Activated naive CD4-positive, alpha-beta T cell treated with anti-CD3 and anti-CD28 coated beads, Interleukin-2, amount 10 ng/mL, durations not matched to agents 7 days and 5 days (primary cell): ENCODE measurements around the gene KCNT2.

ENCODE experiments used
- CTCF ChIA-PET: fragments of 350-600 bp; sonication (Branson Sonifier 250); formaldehyde crosslinking; loops from one replicate; lab custom pipeline; 2021; ENCODE audit warnings: antibody characterized with exemption; lab: Charles Lee
- DNase-seq: peaks from one replicate; pipeline ENCODE4 v3.0.0-alpha.2; 2020
- H3K27ac Mint-ChIP-seq: one replicate; pipeline ENCODE4 v1.8.0; 2021; ENCODE audit warnings: mild to moderate bottlenecking, moderate library complexity, mixed read lengths
- H3K27me3 Mint-ChIP-seq: one replicate; pipeline ENCODE4 v1.8.0; 2021; ENCODE audit warnings: mild to moderate bottlenecking, mixed read lengths
- H3K36me3 Mint-ChIP-seq: one replicate; pipeline ENCODE4 v1.8.0; 2021; ENCODE audit warnings: mixed read lengths
- H3K4me1 Mint-ChIP-seq: one replicate; pipeline ENCODE4 v1.8.0; 2021; ENCODE audit warnings: mixed read lengths
- H3K4me3 Mint-ChIP-seq: one replicate; pipeline ENCODE4 v1.8.0; 2021; ENCODE audit warnings: mild to moderate bottlenecking, moderate library complexity, mixed read lengths
- H3K9me3 Mint-ChIP-seq: one replicate; pipeline ENCODE4 v1.8.0; 2021; ENCODE audit warnings: mixed read lengths

The KCNT2 gene

GRCh38 chr1:196401452-196401833 lies 206.8 kb downstream of the KCNT2 start:
- H3K4me3 Mint-ChIP-seq: no peak overlapping the region
- no peak overlapping the region for H3K27ac Mint-ChIP-seq
- H3K27me3 Mint-ChIP-seq: no peaks in the 10 kb centered on the region
- no peaks in the 10 kb centered on the region for H3K9me3 Mint-ChIP-seq
- CTCF ChIA-PET: no interaction called here
- no peaks in the 10 kb centered on the region for H3K36me3 Mint-ChIP-seq
- no peak for DNase-seq
- H3K4me1 Mint-ChIP-seq: no peaks in the 10 kb centered on the region

- Mint-ChIP-seq H3K36me3 (no peaks in the 10 kb centered on the region), H3K27me3 (no peaks in the 10 kb centered on the region), H3K4me1 (no peaks in the 10 kb centered on the region), H3K27ac (no peak overlapping the region), H3K9me3 (no peaks in the 10 kb centered on the region), H3K4me3 (no peak overlapping the region)
- DNase-seq: no peak
- CTCF ChIA-PET: no interaction called here
Measured at GRCh38 chr1:196400478-196401451, 207.5 kb downstream of the KCNT2 start.

GRCh38 chr1:196399713-196400112 lies 208.5 kb downstream of the KCNT2 start:
- Mint-ChIP-seq H3K27ac (no peak overlapping the region), H3K27me3 (no peaks in the 10 kb centered on the region), H3K4me3 (no peak overlapping the region), H3K9me3 (no peaks in the 10 kb centered on the region), H3K36me3 (no peaks in the 10 kb centered on the region), H3K4me1 (no peaks in the 10 kb centered on the region)
- CTCF ChIA-PET: no interaction called here
- no peak for DNase-seq

- Mint-ChIP-seq H3K4me3 (no peak overlapping the region), H3K9me3 (no peaks in the 10 kb centered on the region), H3K27ac (no peak overlapping the region), H3K4me1 (no peaks in the 10 kb centered on the region), H3K36me3 (no peaks in the 10 kb centered on the region), H3K27me3 (no peaks in the 10 kb centered on the region)
- no peak for DNase-seq
- CTCF ChIA-PET: no interaction called here
Measured at GRCh38 chr1:196393742-196394141, 214.5 kb downstream of the KCNT2 start.

GRCh38 chr1:196393282-196393681 lies 215.0 kb downstream of the KCNT2 start:
- H3K4me3 Mint-ChIP-seq: no peak overlapping the region
- no peaks in the 10 kb centered on the region for H3K4me1 Mint-ChIP-seq
- no peaks in the 10 kb centered on the region for H3K27me3 Mint-ChIP-seq
- CTCF ChIA-PET: no interaction called here
- H3K36me3 Mint-ChIP-seq: no peaks in the 10 kb centered on the region
- no peak overlapping the region for H3K27ac Mint-ChIP-seq
- DNase-seq: no peak
- no peaks in the 10 kb centered on the region for H3K9me3 Mint-ChIP-seq

GRCh38 chr1:196387766-196388165 lies 220.5 kb downstream of the KCNT2 start:
- no peak overlapping the region for H3K27ac Mint-ChIP-seq
- no peak overlapping the region for H3K4me3 Mint-ChIP-seq
- CTCF ChIA-PET: no interaction called here
- DNase-seq: no peak
- no peaks in the 10 kb centered on the region for H3K27me3 Mint-ChIP-seq
- H3K36me3 Mint-ChIP-seq: no peaks in the 10 kb centered on the region
- H3K9me3 Mint-ChIP-seq: no peaks in the 10 kb centered on the region
- no peaks in the 10 kb centered on the region for H3K4me1 Mint-ChIP-seq

- Mint-ChIP-seq H3K27me3 (no peaks in the 10 kb centered on the region), H3K36me3 (no peaks in the 10 kb centered on the region), H3K4me1 (no peaks in the 10 kb centered on the region), H3K27ac (no peak overlapping the region), H3K9me3 (no peaks in the 10 kb centered on the region), H3K4me3 (no peak overlapping the region)
- no peak for DNase-seq
- CTCF ChIA-PET: no interaction called here
Measured at GRCh38 chr1:196385109-196385508, 223.1 kb downstream of the KCNT2 start.

- H3K4me3 Mint-ChIP-seq: no peak overlapping the region
- H3K9me3 Mint-ChIP-seq: no peaks in the 10 kb centered on the region
- CTCF ChIA-PET: no interaction called here
Measured at GRCh38 chr1:196382383-196382782, 225.9 kb downstream of the KCNT2 start.

GRCh38 chr1:196381544-196381943 lies 226.7 kb downstream of the KCNT2 start:
- CTCF ChIA-PET: no interaction called here
- no peaks in the 10 kb centered on the region for H3K4me1 Mint-ChIP-seq
- no peak for DNase-seq
- H3K36me3 Mint-ChIP-seq: no peaks in the 10 kb centered on the region
- no peaks in the 10 kb centered on the region for H3K27me3 Mint-ChIP-seq
- no peak overlapping the region for H3K27ac Mint-ChIP-seq
- no peak overlapping the region for H3K4me3 Mint-ChIP-seq
- no peaks in the 10 kb centered on the region for H3K9me3 Mint-ChIP-seq

More at GRCh38 chr1:196382383-196382782, 225.9 kb downstream of the KCNT2 start:
- Mint-ChIP-seq H3K27ac (no peak overlapping the region), H3K4me1 (no peaks in the 10 kb centered on the region), H3K36me3 (no peaks in the 10 kb centered on the region), H3K27me3 (no peaks in the 10 kb centered on the region)
- no peak for DNase-seq

- Mint-ChIP-seq H3K27ac (no peak overlapping the region), H3K27me3 (no peaks in the 10 kb centered on the region), H3K4me3 (no peak overlapping the region), H3K4me1 (no peaks in the 10 kb centered on the region), H3K9me3 (no peaks in the 10 kb centered on the region), H3K36me3 (no peaks in the 10 kb centered on the region)
- CTCF ChIA-PET: no interaction called here
- no peak for DNase-seq
Measured at GRCh38 chr1:196380316-196380715, 227.9 kb downstream of the KCNT2 start.

GRCh38 chr1:196377811-196378210 lies 230.4 kb downstream of the KCNT2 start:
- CTCF ChIA-PET: no interaction called here
- Mint-ChIP-seq H3K4me3 (no peak overlapping the region), H3K9me3 (no peaks in the 10 kb centered on the region), H3K27ac (no peak overlapping the region), H3K4me1 (no peaks in the 10 kb centered on the region), H3K27me3 (no peaks in the 10 kb centered on the region), H3K36me3 (no peaks in the 10 kb centered on the region)
- no peak for DNase-seq

- no peak for DNase-seq
- Mint-ChIP-seq H3K4me3 (no peak overlapping the region), H3K36me3 (no peaks in the 10 kb centered on the region), H3K9me3 (no peaks in the 10 kb centered on the region), H3K4me1 (no peaks in the 10 kb centered on the region), H3K27me3 (no peaks in the 10 kb centered on the region), H3K27ac (no peak overlapping the region)
- CTCF ChIA-PET: no interaction called here
Measured at GRCh38 chr1:196376630-196377328, 231.5 kb downstream of the KCNT2 start.

- CTCF ChIA-PET: no interaction called here
- H3K4me1 Mint-ChIP-seq: no peaks in the 10 kb centered on the region
- no peak overlapping the region for H3K27ac Mint-ChIP-seq
- no peaks in the 10 kb centered on the region for H3K36me3 Mint-ChIP-seq
- no peak for DNase-seq
- H3K27me3 Mint-ChIP-seq: no peaks in the 10 kb centered on the region
- no peak overlapping the region for H3K4me3 Mint-ChIP-seq
- no peaks in the 10 kb centered on the region for H3K9me3 Mint-ChIP-seq
Measured at GRCh38 chr1:196373798-196374197, 234.4 kb downstream of the KCNT2 start.

- CTCF ChIA-PET: no interaction called here
- Mint-ChIP-seq H3K27me3 (no peaks in the 10 kb centered on the region), H3K4me3 (no peak overlapping the region), H3K4me1 (no peaks in the 10 kb centered on the region), H3K27ac (no peak overlapping the region), H3K36me3 (no peaks in the 10 kb centered on the region), H3K9me3 (no peaks in the 10 kb centered on the region)
- DNase-seq: no peak
Measured at GRCh38 chr1:196372896-196373536, 235.2 kb downstream of the KCNT2 start.
